Activated B cell treated with CpG ODN at 0.5 μM for 24 hours (primary cell): ENCODE data around the gene SPAG9. TPM values are rescaled to one million over a fixed set of nuclear protein-coding genes. Genes with fewer than 3 reads are reported as not detected.

Experiments
- ATAC-seq: fragments of 200-7000 bp; cut with Tn5 transposase; one replicate; pipeline ENCODE4 v1.10.0; 2021; ENCODE audit warnings: low read depth, mild to moderate bottlenecking, moderate library complexity
- CTCF ChIA-PET: fragments of 350-600 bp; sonication (Branson Sonifier 250); formaldehyde crosslinking; loops from one replicate; lab custom pipeline; 2021; ENCODE audit warnings: antibody characterized with exemption; lab: Charles Lee
- POLR2A ChIA-PET: fragments of 350-600 bp; sonication (Branson Sonifier 250); formaldehyde crosslinking; loops from one replicate; lab custom pipeline; 2021; ENCODE audit warnings: antibody characterized with exemption; lab: Charles Lee
- DNase-seq: peaks from one replicate; pipeline ENCODE4 v3.0.0; 2022
- H3K27ac Mint-ChIP-seq: one replicate; pipeline ENCODE4 v1.8.0; 2020; ENCODE audit warnings: mixed read lengths
- H3K27me3 Mint-ChIP-seq: one replicate; pipeline ENCODE4 v1.8.0; 2021; ENCODE audit warnings: mixed read lengths
- H3K36me3 Mint-ChIP-seq: one replicate; pipeline ENCODE4 v1.8.0; 2021; ENCODE audit warnings: low read depth, mixed read lengths
- H3K4me1 Mint-ChIP-seq: one replicate; pipeline ENCODE4 v1.8.0; 2021; ENCODE audit warnings: mixed read lengths
- H3K4me3 Mint-ChIP-seq: one replicate; pipeline ENCODE4 v1.8.0; 2020; ENCODE audit warnings: mild to moderate bottlenecking, mixed read lengths
- H3K9me3 Mint-ChIP-seq: one replicate; pipeline ENCODE4 v1.8.0; 2020; ENCODE audit warnings: mixed read lengths
- CTCF ChIP-seq: fragments of 200-600 bp; IDR thresholded peaks from one replicate; pipeline ENCODE4 v1.8.0; 2022; ENCODE audit warnings: antibody characterized with exemption, mild to moderate bottlenecking
- intact Hi-C: fragments of 100-400 bp; cut with micrococcal nuclease; formaldehyde crosslinking; loops from one replicate; pipeline ENCODE4 v1.15.1; 2024
- total RNA-seq: library from RNA; stranded (reverse); gene quantifications from 2 replicates; pipeline ENCODE4 v1.2.3, GENCODE V29; 2022

The SPAG9 gene
- total RNA-seq, 1 donor from 2014 or later: 49.3 TPM

- H3K9me3 Mint-ChIP-seq: no peaks in the 10 kb centered on the region
- H3K36me3 Mint-ChIP-seq: peaks cover 46% of the 10 kb centered on the region
- peaks cover 13% of the 10 kb centered on the region for H3K4me1 Mint-ChIP-seq
- DNase-seq: no peak
- H3K4me3 Mint-ChIP-seq: no peak overlapping the region
- POLR2A ChIA-PET: interaction anchor here (0.6 kb wide), 1 partner anchor 25 kb away, joined by 3 read pairs; no protein-coding TSS in a partner anchor
- H3K27me3 Mint-ChIP-seq: no peaks in the 10 kb centered on the region
- TF ChIP-seq CTCF: no peak
- CTCF ChIA-PET: interaction anchor here (1.4 kb wide), 1 partner anchor 10 kb away, joined by 3 read pairs; no protein-coding TSS in a partner anchor
- intact Hi-C loops: no loop called here
- no peak overlapping the region for H3K27ac Mint-ChIP-seq
- no peak for ATAC-seq
Observed at GRCh38 chr17:51078009-51078592, 42.6 kb downstream of the SPAG9 start.

GRCh38 chr17:51076821-51077220 is 43.8 kb downstream of the SPAG9 start:
- intact Hi-C loops: no loop called here
- Mint-ChIP-seq H3K4me1 (peaks cover 8% of the 10 kb centered on the region), H3K27ac (no peak overlapping the region), H3K9me3 (no peaks in the 10 kb centered on the region), H3K36me3 (peaks cover 45% of the 10 kb centered on the region), H3K27me3 (no peaks in the 10 kb centered on the region), H3K4me3 (no peak overlapping the region)
- no peak for DNase-seq
- no peak for TF ChIP-seq CTCF
- ChIA-PET POLR2A (no interaction called here), CTCF (interaction anchor here (1.4 kb wide), 1 partner anchor 9 kb away, joined by 3 read pairs; no protein-coding TSS in a partner anchor)
- no peak for ATAC-seq

DNA sequence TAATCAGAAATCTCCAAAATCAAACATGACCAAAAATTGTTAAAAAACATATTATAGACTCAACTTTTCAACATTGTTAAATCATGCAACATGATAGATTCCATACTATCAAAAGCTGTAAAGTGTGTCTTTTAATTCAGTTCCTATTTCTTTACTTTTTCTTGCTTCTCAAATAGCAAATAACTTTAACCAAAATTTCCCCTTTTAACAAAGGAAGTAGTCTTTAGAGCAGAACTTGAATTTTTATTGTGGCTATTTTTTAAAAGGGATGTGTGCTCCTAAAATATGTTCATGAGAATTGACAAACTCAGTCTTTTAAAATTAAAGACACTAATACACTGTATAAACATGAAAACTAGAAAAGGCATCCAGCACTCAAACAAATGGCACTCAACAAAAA is 49.1 kb downstream of the SPAG9 start:
- peaks cover 16% of the 10 kb centered on the region for H3K4me1 Mint-ChIP-seq
- no peak for ATAC-seq
- ChIA-PET CTCF (no interaction called here), POLR2A (no interaction called here)
- intact Hi-C loops: no loop called here
- no peaks in the 10 kb centered on the region for H3K9me3 Mint-ChIP-seq
- no peak overlapping the region for H3K27ac Mint-ChIP-seq
- no peak overlapping the region for H3K4me3 Mint-ChIP-seq
- no peak for TF ChIP-seq CTCF
- no peaks in the 10 kb centered on the region for H3K27me3 Mint-ChIP-seq
- DNase-seq: no peak
- peaks cover 13% of the 10 kb centered on the region for H3K36me3 Mint-ChIP-seq

DNA sequence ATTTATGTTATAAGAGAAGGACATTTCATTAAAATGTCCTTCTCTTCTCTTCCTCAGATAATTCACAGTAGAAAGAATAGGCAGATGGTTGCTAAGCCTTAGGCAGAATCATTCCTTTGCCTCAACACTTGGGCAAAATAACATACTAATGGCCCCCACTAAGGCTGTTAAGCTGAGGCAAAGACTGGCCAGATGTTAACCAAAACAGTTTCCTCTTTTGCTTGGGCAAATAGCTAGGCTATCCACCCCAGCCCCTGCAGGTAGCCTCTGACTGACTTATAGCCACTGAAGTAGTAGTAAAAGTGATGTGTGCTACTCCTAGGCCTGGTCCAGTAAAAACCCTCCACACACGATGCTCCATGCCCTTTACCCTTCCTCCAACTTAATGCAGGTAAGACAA is 55.2 kb downstream of the SPAG9 start:
- Mint-ChIP-seq H3K27me3 (no peaks in the 10 kb centered on the region), H3K4me3 (no peak overlapping the region), H3K9me3 (no peaks in the 10 kb centered on the region), H3K36me3 (peaks cover 11% of the 10 kb centered on the region), H3K27ac (no peak overlapping the region), H3K4me1 (peaks cover 15% of the 10 kb centered on the region)
- intact Hi-C loops: no loop called here
- DNase-seq: no peak
- no peak for TF ChIP-seq CTCF
- no peak for ATAC-seq
- CTCF ChIA-PET: no interaction called here
- POLR2A ChIA-PET: interaction anchor here (0.7 kb wide), 1 partner anchor 65 kb away, joined by 4 read pairs; no protein-coding TSS in a partner anchor

- POLR2A ChIA-PET: no interaction called here
- no peak for TF ChIP-seq CTCF
- no peak for DNase-seq
- no peak for ATAC-seq
- CTCF ChIA-PET: interaction anchor here (1.6 kb wide), 1 partner anchor 64 kb away, joined by 6 read pairs; no protein-coding TSS in a partner anchor
- Mint-ChIP-seq H3K4me3 (no peak overlapping the region), H3K4me1 (peaks cover 12% of the 10 kb centered on the region), H3K9me3 (no peaks in the 10 kb centered on the region), H3K27ac (no peak overlapping the region), H3K27me3 (no peaks in the 10 kb centered on the region), H3K36me3 (peaks cover 11% of the 10 kb centered on the region)
- intact Hi-C loops: no loop called here
Observed at GRCh38 chr17:51064061-51064735, 56.5 kb downstream of the SPAG9 start.
